C4-2B (cell line): ENCODE measurements around the gene PIK3CD.

Experiments
- ZFX ChIP-seq: fragments of 450-650 bp; IDR thresholded peaks from 2 replicates; pipeline ENCODE4 v1.6.1; 2017
- TF ChIP-seq, protein P1 (sequence below): fragments of 450-650 bp; conservative IDR thresholded peaks from 2 replicates; pipeline ENCODE4 v1.5.1; 2017; ENCODE audit warnings: mild to moderate bottlenecking

DNA sequence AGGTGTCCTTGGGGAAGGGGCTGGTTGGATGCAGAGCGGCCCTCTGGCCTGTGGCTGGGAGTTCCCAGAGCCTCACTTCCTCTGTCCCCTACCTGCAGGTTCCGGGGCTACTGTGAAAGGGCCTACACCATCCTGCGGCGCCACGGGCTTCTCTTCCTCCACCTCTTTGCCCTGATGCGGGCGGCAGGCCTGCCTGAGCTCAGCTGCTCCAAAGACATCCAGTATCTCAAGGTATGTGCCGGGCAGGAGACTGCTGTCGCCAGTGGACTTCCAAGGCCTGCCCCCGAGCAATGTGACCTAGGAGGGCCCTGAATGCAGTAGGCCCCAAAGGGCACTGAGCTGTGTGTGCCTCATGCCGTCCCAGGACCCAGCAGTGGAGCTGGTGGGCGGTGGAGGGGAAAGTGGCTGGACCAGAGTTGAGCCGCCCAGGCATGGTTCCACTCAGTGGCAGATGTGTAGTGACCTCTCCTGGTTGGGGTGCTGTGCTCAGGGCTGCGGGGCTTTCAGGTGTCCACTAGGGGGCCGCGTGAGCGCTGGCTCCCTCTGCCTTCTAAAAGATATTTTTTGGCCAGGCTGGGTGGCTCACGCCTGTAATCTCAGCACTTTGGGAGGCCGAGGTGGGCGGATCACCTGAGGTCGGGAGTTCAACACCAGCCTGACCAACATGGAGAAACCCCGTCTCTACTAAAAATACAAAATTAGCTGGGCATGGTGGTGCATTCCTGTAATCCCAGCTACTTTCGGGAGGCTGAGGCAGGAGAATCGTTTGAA is 73.4 kb downstream of the PIK3CD start:
- TF ChIP-seq, protein P1, sequence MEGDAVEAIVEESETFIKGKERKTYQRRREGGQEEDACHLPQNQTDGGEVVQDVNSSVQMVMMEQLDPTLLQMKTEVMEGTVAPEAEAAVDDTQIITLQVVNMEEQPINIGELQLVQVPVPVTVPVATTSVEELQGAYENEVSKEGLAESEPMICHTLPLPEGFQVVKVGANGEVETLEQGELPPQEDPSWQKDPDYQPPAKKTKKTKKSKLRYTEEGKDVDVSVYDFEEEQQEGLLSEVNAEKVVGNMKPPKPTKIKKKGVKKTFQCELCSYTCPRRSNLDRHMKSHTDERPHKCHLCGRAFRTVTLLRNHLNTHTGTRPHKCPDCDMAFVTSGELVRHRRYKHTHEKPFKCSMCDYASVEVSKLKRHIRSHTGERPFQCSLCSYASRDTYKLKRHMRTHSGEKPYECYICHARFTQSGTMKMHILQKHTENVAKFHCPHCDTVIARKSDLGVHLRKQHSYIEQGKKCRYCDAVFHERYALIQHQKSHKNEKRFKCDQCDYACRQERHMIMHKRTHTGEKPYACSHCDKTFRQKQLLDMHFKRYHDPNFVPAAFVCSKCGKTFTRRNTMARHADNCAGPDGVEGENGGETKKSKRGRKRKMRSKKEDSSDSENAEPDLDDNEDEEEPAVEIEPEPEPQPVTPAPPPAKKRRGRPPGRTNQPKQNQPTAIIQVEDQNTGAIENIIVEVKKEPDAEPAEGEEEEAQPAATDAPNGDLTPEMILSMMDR = peak; percentile 96
- TF ChIP-seq ZFX = no peak
